ENCODE data around the gene KRT82. TPM values are rescaled to one million over a fixed set of nuclear protein-coding genes. Genes with fewer than 3 reads are reported as not detected.
A peak's percentile ranks its signal among the peaks of the same experiment; 100 is the strongest.

The KRT82 gene
- total RNA-seq, 1 experiment from 2014 or later, result not detected

- no peak for TF ChIP-seq CTCF (IDR thresholded peaks at IDR 0.05; ENCODE audit: unreplicated experiment)
- no peaks in the 10 kb centered on the region for H3K36me3 Mint-ChIP-seq (ENCODE audit: insufficient read depth, unreplicated experiment)
- intact Hi-C loops (cut with micrococcal nuclease), result no loop called here
- no peak overlapping the region for H3K4me3 Mint-ChIP-seq (ENCODE audit: unreplicated experiment)
- peak overlapping the region; percentile 33 for H3K27ac Mint-ChIP-seq (ENCODE audit: low read depth, unreplicated experiment)
- no peak for DNase-seq (ENCODE audit: unreplicated experiment)
- peaks cover 45% of the 10 kb centered on the region for H3K4me1 Mint-ChIP-seq (ENCODE audit: insufficient read depth, unreplicated experiment)
- POLR2A ChIA-PET, result no interaction called here
- no TSS peak for BruUV-seq (replicated peaks)
- H3K27me3 Mint-ChIP-seq (ENCODE audit: insufficient read depth, unreplicated experiment), result peaks cover 6% of the 10 kb centered on the region
- no peaks in the 10 kb centered on the region for H3K9me3 Mint-ChIP-seq (ENCODE audit: unreplicated experiment)
- CTCF ChIA-PET, result no interaction called here
Observed at GRCh38 chr12:52437508-52437907, 31.4 kb upstream of the KRT82 start.

GRCh38 chr12:52436828-52437474, 30.8 kb upstream of the KRT82 start:
- Mint-ChIP-seq H3K9me3 (ENCODE audit: unreplicated experiment) (no peaks in the 10 kb centered on the region), H3K27me3 (ENCODE audit: insufficient read depth, unreplicated experiment) (peaks cover 10% of the 10 kb centered on the region), H3K36me3 (ENCODE audit: insufficient read depth, unreplicated experiment) (no peaks in the 10 kb centered on the region), H3K4me1 (ENCODE audit: insufficient read depth, unreplicated experiment) (peaks cover 40% of the 10 kb centered on the region), H3K4me3 (ENCODE audit: unreplicated experiment) (no peak overlapping the region), H3K27ac (ENCODE audit: low read depth, unreplicated experiment) (peak overlapping the region; percentile 33)
- DNase-seq (ENCODE audit: unreplicated experiment), result no peak
- no peak for TF ChIP-seq CTCF (IDR thresholded peaks at IDR 0.05; ENCODE audit: unreplicated experiment)
- CTCF ChIA-PET, result interaction anchor here (1.0 kb wide), 1 partner anchor 63 kb away, joined by 4 read pairs; no protein-coding TSS in a partner anchor
- BruUV-seq (replicated peaks), result no TSS peak
- POLR2A ChIA-PET, result no interaction called here
- intact Hi-C loops (cut with micrococcal nuclease), result no loop called here

GRCh38 chr12:52436000-52436827, 30.1 kb upstream of the KRT82 start:
- H3K9me3 Mint-ChIP-seq (ENCODE audit: unreplicated experiment), result no peaks in the 10 kb centered on the region
- H3K27me3 Mint-ChIP-seq (ENCODE audit: insufficient read depth, unreplicated experiment), result peaks cover 18% of the 10 kb centered on the region
- intact Hi-C loops (cut with micrococcal nuclease), result no loop called here
- BruUV-seq (replicated peaks), result no TSS peak
- ChIA-PET POLR2A (interaction anchor here (1.0 kb wide), 1 partner anchor 59 kb away, joined by 5 read pairs; no protein-coding TSS in a partner anchor), CTCF (interaction anchor here (0.6 to 1.0 kb wide), 3 partner anchors 63 to 497 kb away, joined by 3 to 4 read pairs (median 4); no protein-coding TSS in a partner anchor)
- no peak overlapping the region for H3K4me3 Mint-ChIP-seq (ENCODE audit: unreplicated experiment)
- peaks cover 32% of the 10 kb centered on the region for H3K4me1 Mint-ChIP-seq (ENCODE audit: insufficient read depth, unreplicated experiment)
- no peaks in the 10 kb centered on the region for H3K36me3 Mint-ChIP-seq (ENCODE audit: insufficient read depth, unreplicated experiment)
- H3K27ac Mint-ChIP-seq (ENCODE audit: low read depth, unreplicated experiment), result no peak overlapping the region
- peak; percentile 83 for DNase-seq (ENCODE audit: unreplicated experiment)
- TF ChIP-seq CTCF (IDR thresholded peaks at IDR 0.05; ENCODE audit: unreplicated experiment), result no peak

- CTCF ChIA-PET, result interaction anchor here (0.6 to 0.7 kb wide), 3 partner anchors 17 to 497 kb away, joined by 3 to 4 read pairs (median 3); no protein-coding TSS in a partner anchor
Observed at GRCh38 chr12:52435659-52435999, 29.5 kb upstream of the KRT82 start.

More at GRCh38 chr12:52435659-52435999, 29.5 kb upstream of the KRT82 start:
- Mint-ChIP-seq H3K27me3 (ENCODE audit: insufficient read depth, unreplicated experiment) (peaks cover 23% of the 10 kb centered on the region), H3K36me3 (ENCODE audit: insufficient read depth, unreplicated experiment) (no peaks in the 10 kb centered on the region), H3K4me3 (ENCODE audit: unreplicated experiment) (no peak overlapping the region), H3K27ac (ENCODE audit: low read depth, unreplicated experiment) (no peak overlapping the region), H3K4me1 (ENCODE audit: insufficient read depth, unreplicated experiment) (peaks cover 26% of the 10 kb centered on the region), H3K9me3 (ENCODE audit: unreplicated experiment) (no peaks in the 10 kb centered on the region)
- intact Hi-C loops (cut with micrococcal nuclease), result no loop called here
- BruUV-seq (replicated peaks), result no TSS peak
- TF ChIP-seq CTCF (IDR thresholded peaks at IDR 0.05; ENCODE audit: unreplicated experiment), result no peak
- DNase-seq (ENCODE audit: unreplicated experiment), result no peak
- POLR2A ChIA-PET, result interaction anchor here (0.9 to 1.2 kb wide), 3 partner anchors 8 to 59 kb away, joined by 4 to 5 read pairs (median 5); no protein-coding TSS in a partner anchor

Data from MCF 10A (cell line).